ENCODE results near the gene PARP9. TPM values are rescaled to one million over a fixed set of nuclear protein-coding genes. Genes with fewer than 3 reads are reported as not detected.

Gene PARP9
- total and polyA plus RNA-seq, 2 of the 13 experiments (the other 11 are each of a cell fraction or from before 2014, with no cell fraction given): 6.5 to 10.6 TPM

GRCh38 chr3:122514123-122515019, 49.7 kb downstream of the PARP9 start, which contains the start of gene KPNA1 (continued):
- TF ChIP-seq ZNF496 (CRISPR knock-in tag; IDR thresholded peaks at IDR 0.05; ENCODE audit: insufficient replicate concordance): no peak
- no peak for TF ChIP-seq KDM4B (CRISPR knock-in tag; IDR thresholded peaks at IDR 0.05)
- TF ChIP-seq DRAP1 (CRISPR knock-in tag; IDR thresholded peaks at IDR 0.05): 0 out of 2 replicates have a peak, but pooled peaks have one; percentile 13
- TF ChIP-seq YY1 (IDR thresholded peaks at IDR 0.05; ENCODE audit: insufficient read depth, insufficient replicate concordance, low read depth, low read length): no peak
- TF ChIP-seq MAZ (IDR thresholded peaks at IDR 0.05; ENCODE audit: borderline replicate concordance, low read depth, low read length): peak; percentile 70; the same call in 1 of the 2 replicates
- peak; percentile 81; the same call in 1 of the 2 replicates for TF ChIP-seq MAZ (CRISPR knock-in tag; IDR thresholded peaks at IDR 0.05; ENCODE audit: low read depth)
- peak; percentile 99 for TF ChIP-seq ZFX (CRISPR knock-in tag; IDR thresholded peaks at IDR 0.05; ENCODE audit: low read depth)
- TF ChIP-seq ZBTB3 (CRISPR knock-in tag; IDR thresholded peaks at IDR 0.05; ENCODE audit: borderline replicate concordance, low read depth): no peak
- TF ChIP-seq ZNF446 (CRISPR knock-in tag; IDR thresholded peaks at IDR 0.05): peak; percentile 81; the same call in 1 of the 2 replicates
- no peak for TF ChIP-seq ZNF569 (CRISPR knock-in tag; IDR thresholded peaks at IDR 0.05; ENCODE audit: borderline replicate concordance)
- TF ChIP-seq CBFB (CRISPR knock-in tag; IDR thresholded peaks at IDR 0.05): peak; percentile 67
- no peak for TF ChIP-seq RARA (CRISPR knock-in tag; IDR thresholded peaks at IDR 0.05)
- TF ChIP-seq MTF2 (CRISPR knock-in tag; IDR thresholded peaks at IDR 0.05; ENCODE audit: borderline replicate concordance): 0 out of 2 replicates have a peak, but pooled peaks have one; percentile 60
- no peak for TF ChIP-seq CC2D1A (CRISPR knock-in tag; IDR thresholded peaks at IDR 0.05)
- TF ChIP-seq MAX (IDR thresholded peaks at IDR 0.05): peak; percentile 88
- TF ChIP-seq AFF4 (CRISPR knock-in tag; IDR thresholded peaks at IDR 0.05): no peak
- peak; percentile 46; the same call in 1 of the 2 replicates for TF ChIP-seq YEATS2 (CRISPR knock-in tag; IDR thresholded peaks at IDR 0.05; ENCODE audit: borderline replicate concordance)
- 0 out of 2 replicates have a peak, but pooled peaks have one; percentile 45 for TF ChIP-seq DR1 (CRISPR knock-in tag; IDR thresholded peaks at IDR 0.05)
- TF ChIP-seq RCOR2 (CRISPR knock-in tag; IDR thresholded peaks at IDR 0.05): no peak
- TF ChIP-seq ZNF468 (CRISPR knock-in tag; IDR thresholded peaks at IDR 0.05): no peak
- TF ChIP-seq ATF3 (CRISPR knock-in tag; IDR thresholded peaks at IDR 0.05): peak; percentile 28; the same call in 1 of the 2 replicates
- no peak for TF ChIP-seq SMARCC2 (IDR thresholded peaks at IDR 0.05)
- no peak; the same call in 1 of the 2 replicates for TF ChIP-seq HDAC2 (CRISPR knock-in tag; IDR thresholded peaks at IDR 0.05)
- peak; percentile 82; the same call in 1 of the 2 replicates for TF ChIP-seq NKX3-1 (CRISPR knock-in tag; IDR thresholded peaks at IDR 0.05)
- peak; percentile 68; the same call in 1 of the 2 replicates for TF ChIP-seq ZNF20 (CRISPR knock-in tag; IDR thresholded peaks at IDR 0.05)
- no peak for TF ChIP-seq JUN (CRISPR knock-in tag; IDR thresholded peaks at IDR 0.05)
